ENCODE results near the gene RBBP8. TPM values are rescaled to one million over a fixed set of nuclear protein-coding genes. Genes with fewer than 3 reads are reported as not detected.
A peak's percentile ranks its signal among the peaks of the same experiment; 100 is the strongest.
"Not testable (repeated sequence)": the region's sequence is repeated elsewhere in the genome, so short reads cannot be mapped to it uniquely, and the experiment has no call there.

RBBP8 gene
- polyA plus RNA-seq (2011; rRNA removed) = 14.5 and 22.1 TPM in 2 replicates
- 5.4 and 12.2 TPM in 2 replicates for polyA minus RNA-seq (2011; rRNA and poly(A)+ RNA removed)

DNA sequence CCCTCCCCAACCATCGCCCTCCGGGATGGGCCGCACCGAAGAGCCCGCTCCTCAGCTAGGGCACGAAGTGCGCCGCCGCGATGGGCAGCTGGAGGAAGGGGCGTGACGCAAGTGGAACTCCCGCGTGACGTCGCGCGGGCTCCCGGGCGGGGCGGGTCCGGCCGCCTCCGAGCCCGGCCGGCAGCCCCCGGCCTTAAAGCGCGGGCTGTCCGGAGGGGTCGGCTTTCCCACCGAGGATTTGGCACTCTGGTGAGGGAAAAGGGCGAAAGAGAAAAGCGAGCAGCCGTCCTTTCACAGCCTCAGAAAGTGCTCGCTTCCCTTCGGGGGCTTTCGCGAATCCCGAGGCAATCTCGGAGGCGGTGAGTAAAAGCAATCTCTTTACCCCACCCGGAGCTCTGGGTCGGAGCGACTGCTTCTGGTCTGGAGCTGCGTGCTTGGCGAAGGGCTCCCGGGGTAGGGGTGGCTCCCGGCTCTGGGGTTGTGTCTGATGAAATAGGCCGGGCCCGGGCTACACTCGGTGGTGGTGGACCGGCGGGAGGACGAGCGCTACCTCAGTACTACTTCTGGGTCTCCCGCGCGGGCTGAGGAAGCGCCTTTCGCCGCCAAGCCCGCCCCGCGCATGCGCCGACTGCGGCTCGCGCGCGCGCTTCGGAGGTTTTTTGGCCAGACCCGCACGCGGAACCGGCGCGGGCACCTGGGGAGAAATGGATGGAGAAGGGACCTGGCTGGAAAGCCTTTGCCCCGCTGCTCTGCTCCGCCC, at the start of gene RBBP8:
RBBP8 (plus strand) TSS at position 123 of the 760 bp plus-strand sequence. CDS start 3,524 bp downstream, outside the sequence.
- ChIA-PET CTCF (interaction anchor here (0.9 to 1.5 kb wide), 4 partner anchors 50 to 770 kb away, joined by 4 to 7 read pairs (median 4); no protein-coding TSS in a partner anchor), POLR2A (interaction anchor here (1.0 kb wide), 2 partner anchors 94 to 106 kb away, joined by 3 to 4 read pairs; no protein-coding TSS in a partner anchor)
- peak; percentile 26 for DNase-seq (ENCODE audit: low read depth, low spot score)
- Histone ChIP-seq H3K4me3 (ENCODE audit: low read depth, low read length) (peak within 1 kb of the TSS; percentile 71), H3K27ac (ENCODE audit: low read depth, low read length) (peak within 1 kb of the TSS; percentile 91), H3K27me3 (ENCODE audit: control insufficient read depth, insufficient read depth, low read length) (no peaks in the 10 kb centered on the region), H3K9me3 (ENCODE audit: control insufficient read depth, insufficient read depth, low read length) (no peaks in the 10 kb centered on the region)
- TF ChIP-seq, protein P1, sequence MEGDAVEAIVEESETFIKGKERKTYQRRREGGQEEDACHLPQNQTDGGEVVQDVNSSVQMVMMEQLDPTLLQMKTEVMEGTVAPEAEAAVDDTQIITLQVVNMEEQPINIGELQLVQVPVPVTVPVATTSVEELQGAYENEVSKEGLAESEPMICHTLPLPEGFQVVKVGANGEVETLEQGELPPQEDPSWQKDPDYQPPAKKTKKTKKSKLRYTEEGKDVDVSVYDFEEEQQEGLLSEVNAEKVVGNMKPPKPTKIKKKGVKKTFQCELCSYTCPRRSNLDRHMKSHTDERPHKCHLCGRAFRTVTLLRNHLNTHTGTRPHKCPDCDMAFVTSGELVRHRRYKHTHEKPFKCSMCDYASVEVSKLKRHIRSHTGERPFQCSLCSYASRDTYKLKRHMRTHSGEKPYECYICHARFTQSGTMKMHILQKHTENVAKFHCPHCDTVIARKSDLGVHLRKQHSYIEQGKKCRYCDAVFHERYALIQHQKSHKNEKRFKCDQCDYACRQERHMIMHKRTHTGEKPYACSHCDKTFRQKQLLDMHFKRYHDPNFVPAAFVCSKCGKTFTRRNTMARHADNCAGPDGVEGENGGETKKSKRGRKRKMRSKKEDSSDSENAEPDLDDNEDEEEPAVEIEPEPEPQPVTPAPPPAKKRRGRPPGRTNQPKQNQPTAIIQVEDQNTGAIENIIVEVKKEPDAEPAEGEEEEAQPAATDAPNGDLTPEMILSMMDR (IDR thresholded peaks at IDR 0.05; ENCODE audit: low read depth, low read length) = no peak

DNA sequence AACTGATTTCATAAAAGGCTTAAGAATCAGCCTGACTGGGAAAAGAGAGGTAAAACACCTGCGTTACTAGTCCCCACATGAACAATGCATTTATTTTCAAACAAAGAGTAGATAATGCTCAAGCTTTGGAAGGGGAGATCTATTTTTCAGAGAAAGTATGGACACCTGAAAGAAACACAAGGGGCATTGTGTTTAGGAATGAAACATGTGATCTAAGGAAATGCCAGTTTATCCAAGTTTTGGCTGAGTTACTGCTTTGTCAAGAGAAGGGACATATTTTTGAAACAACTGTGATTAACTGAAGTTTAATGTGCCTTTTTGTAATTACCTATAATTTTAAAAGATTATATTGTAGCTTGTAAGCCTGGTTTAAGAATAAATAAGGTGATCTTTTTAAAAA, 49.3 kb upstream of the RBBP8 start:
- Histone ChIP-seq H3K27ac (ENCODE audit: low read depth, low read length) (no peak overlapping the region), H3K27me3 (ENCODE audit: control insufficient read depth, insufficient read depth, low read length) (no peaks in the 10 kb centered on the region), H3K9me3 (ENCODE audit: control insufficient read depth, insufficient read depth, low read length) (peaks cover 5% of the 10 kb centered on the region), H3K4me3 (ENCODE audit: low read depth, low read length) (no peak overlapping the region)
- ChIA-PET POLR2A (no interaction called here), CTCF (interaction anchor here (0.7 kb wide), 1 partner anchor 15 kb away, joined by 12 read pairs; no protein-coding TSS in a partner anchor)
- TF ChIP-seq, protein P1 (IDR thresholded peaks at IDR 0.05; ENCODE audit: low read depth, low read length) = no peak
- no peak for DNase-seq (ENCODE audit: low read depth, low spot score)

DNA sequence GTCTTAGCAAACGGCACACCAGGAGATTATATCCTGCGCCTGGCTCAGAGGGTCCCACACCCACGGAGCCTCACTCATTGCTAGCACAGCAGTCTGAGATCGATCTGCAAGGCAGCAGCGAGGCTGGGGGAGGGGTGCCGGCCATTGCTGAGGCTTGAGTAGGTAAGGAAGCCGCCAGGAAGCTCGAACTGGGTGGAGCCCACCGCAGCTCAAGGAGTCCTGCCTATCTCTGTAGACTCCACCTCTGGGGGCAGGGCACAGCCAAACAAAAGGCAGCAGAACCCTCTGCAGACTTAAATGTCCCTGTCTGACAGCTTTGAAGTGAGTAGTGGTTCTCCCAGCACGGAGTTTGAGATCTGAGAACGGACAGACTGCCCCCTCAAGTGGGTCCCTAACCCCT, 47.4 kb upstream of the RBBP8 start:
- H3K4me3 ChIP-seq (ENCODE audit: low read depth, low read length); H3K9me3 ChIP-seq (ENCODE audit: control insufficient read depth, insufficient read depth, low read length); CTCF ChIA-PET; H3K27ac ChIP-seq (ENCODE audit: low read depth, low read length); DNase-seq (ENCODE audit: low read depth, low spot score); POLR2A ChIA-PET; H3K27me3 ChIP-seq (ENCODE audit: control insufficient read depth, insufficient read depth, low read length): not testable (repeated sequence)

DNA sequence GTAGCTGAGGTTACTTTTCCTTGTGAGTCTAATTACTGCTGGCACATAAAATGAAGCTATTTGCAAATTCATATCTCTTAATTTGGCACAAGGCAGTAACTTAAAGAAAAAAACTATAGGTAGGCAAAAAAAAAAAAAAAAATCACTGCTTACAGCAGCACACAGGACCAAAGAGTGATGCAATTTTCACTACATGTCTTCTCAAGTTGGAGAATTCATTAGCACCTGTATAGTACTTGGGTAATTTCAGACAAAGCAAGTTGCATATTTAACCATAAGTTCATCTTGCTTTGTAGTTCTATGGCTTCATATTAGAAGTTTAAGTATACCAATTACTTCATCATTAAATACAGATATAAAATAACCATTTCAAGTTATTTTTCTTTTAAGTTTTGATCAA, 33.7 kb upstream of the RBBP8 start:
- CTCF ChIA-PET = interaction anchor here (0.7 to 1.0 kb wide), 2 partner anchors 16 to 54 kb away, joined by 3 to 12 read pairs; no protein-coding TSS in a partner anchor
- TF ChIP-seq, protein P1 (IDR thresholded peaks at IDR 0.05; ENCODE audit: low read depth, low read length) = no peak
- no peak for DNase-seq (ENCODE audit: low read depth, low spot score)
- Histone ChIP-seq H3K27me3 (ENCODE audit: control insufficient read depth, insufficient read depth, low read length) (no peaks in the 10 kb centered on the region), H3K4me3 (ENCODE audit: low read depth, low read length) (no peak overlapping the region), H3K9me3 (ENCODE audit: control insufficient read depth, insufficient read depth, low read length) (peaks cover 3% of the 10 kb centered on the region; the same call in 1 of the 2 replicates), H3K27ac (ENCODE audit: low read depth, low read length) (no peak overlapping the region)
- POLR2A ChIA-PET = no interaction called here

DNA sequence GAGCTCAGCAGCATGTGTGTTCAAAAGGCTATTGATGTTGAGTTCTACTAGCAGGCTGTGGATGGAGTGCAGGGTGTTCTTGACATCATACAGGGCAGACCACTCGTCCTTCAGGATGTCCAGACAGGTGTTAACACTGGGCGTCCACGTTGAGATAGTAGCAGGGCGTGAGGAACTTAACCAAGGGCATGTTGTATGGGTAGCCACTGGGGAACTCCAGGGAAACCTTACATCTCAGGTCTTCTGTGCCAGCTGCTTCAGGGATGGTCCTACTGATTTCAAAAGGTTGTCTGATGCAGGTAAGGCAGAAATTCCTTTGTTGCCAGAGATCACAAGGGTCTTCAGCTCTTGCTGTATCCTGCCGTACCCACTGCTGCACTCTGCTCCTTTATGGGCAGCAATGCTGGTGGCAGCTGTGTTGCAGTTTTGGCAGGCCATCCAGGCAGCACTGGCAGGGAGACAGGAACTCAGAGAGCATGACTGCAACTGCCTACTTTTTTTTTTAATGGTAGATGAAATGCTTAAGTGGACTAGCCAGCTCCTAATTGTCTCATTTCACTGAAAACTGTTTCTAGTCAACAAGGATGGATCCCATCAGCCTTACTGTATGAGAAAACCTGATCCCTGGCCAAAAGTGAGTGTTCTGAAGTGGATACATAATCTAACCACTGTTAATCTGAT, 32.4 kb upstream of the RBBP8 start:
- TF ChIP-seq, protein P1 (IDR thresholded peaks at IDR 0.05; ENCODE audit: low read depth, low read length) = no peak
- POLR2A ChIA-PET = no interaction called here

More for the DNA sequence above, 32.4 kb upstream of the RBBP8 start:
- CTCF ChIA-PET = no interaction called here
- no peak overlapping the region for H3K27ac ChIP-seq (ENCODE audit: low read depth, low read length)
- DNase-seq (ENCODE audit: low read depth, low spot score) = no peak
- no peaks in the 10 kb centered on the region for H3K27me3 ChIP-seq (ENCODE audit: control insufficient read depth, insufficient read depth, low read length)
- peaks cover 3% of the 10 kb centered on the region; the same call in 1 of the 2 replicates for H3K9me3 ChIP-seq (ENCODE audit: control insufficient read depth, insufficient read depth, low read length)
- H3K4me3 ChIP-seq (ENCODE audit: low read depth, low read length) = no peak overlapping the region
